Lower leg skin (tissue), 4 donors: ENCODE measurements around the gene XIRP2. TPM values are rescaled to one million over a fixed set of nuclear protein-coding genes. Genes with fewer than 3 reads are reported as not detected.

Experiments
- DNase-seq, 2 donors: peaks; one replicate each; pipeline ENCODE4 v3.0.0-alpha.2; 2019; ENCODE audit warnings: low spot score in 2 of 2
- H3K4me3 ChIP-seq: fragments of 200-600 bp; sonication (generic); 2 replicates; pipeline ENCODE4 v1.5.1; 2017; ENCODE audit warnings: mild to moderate bottlenecking, low read depth; ENCODE audit not compliant: poor library complexity, severe bottlenecking
- POLR2A ChIP-seq, 2 donors: fragments of 450-650 bp; IDR thresholded peaks; one replicate each; pipeline ENCODE4 v1.6.1; 2016 to 2017; ENCODE audit warnings: antibody characterized with exemption in 2 of 2, mild to moderate bottlenecking in 1 of 2, moderate library complexity in 1 of 2
- WGBS, 2 donors: methylation state at CpG; one replicate each; pipeline ENCODE4 v1.1.5; 2018; 5-methylcytosine and 5-hydroxymethylcytosine counted together
- intact Hi-C: fragments of 100-400 bp; cut with DNase I; formaldehyde crosslinking; loops from one replicate; pipeline ENCODE4 v1.15.0; 2023; ENCODE audit warnings: low total_unique reads
- total RNA-seq, 4 donors: library from RNA; depleted of rRNA; stranded (reverse); fragments of >200 nt; gene quantifications; one replicate each; pipeline ENCODE4 v1.1.0, GENCODE V29; 2016
- TF ChIP-seq, protein P1 (sequence below), 3 donors: fragments of 450-650 bp; IDR thresholded peaks; one replicate each; pipeline ENCODE4 v1.5.1; 2016; ENCODE audit warnings: antibody characterized with exemption in 3 of 3, mild to moderate bottlenecking in 3 of 3, moderate library complexity in 2 of 3

XIRP2 gene
- total RNA-seq, 4 donors from 2014 or later: 0.06 TPM; not detected in 3

- no peak for DNase-seq
- intact Hi-C loops: no loop called here
- TF ChIP-seq, protein P1, sequence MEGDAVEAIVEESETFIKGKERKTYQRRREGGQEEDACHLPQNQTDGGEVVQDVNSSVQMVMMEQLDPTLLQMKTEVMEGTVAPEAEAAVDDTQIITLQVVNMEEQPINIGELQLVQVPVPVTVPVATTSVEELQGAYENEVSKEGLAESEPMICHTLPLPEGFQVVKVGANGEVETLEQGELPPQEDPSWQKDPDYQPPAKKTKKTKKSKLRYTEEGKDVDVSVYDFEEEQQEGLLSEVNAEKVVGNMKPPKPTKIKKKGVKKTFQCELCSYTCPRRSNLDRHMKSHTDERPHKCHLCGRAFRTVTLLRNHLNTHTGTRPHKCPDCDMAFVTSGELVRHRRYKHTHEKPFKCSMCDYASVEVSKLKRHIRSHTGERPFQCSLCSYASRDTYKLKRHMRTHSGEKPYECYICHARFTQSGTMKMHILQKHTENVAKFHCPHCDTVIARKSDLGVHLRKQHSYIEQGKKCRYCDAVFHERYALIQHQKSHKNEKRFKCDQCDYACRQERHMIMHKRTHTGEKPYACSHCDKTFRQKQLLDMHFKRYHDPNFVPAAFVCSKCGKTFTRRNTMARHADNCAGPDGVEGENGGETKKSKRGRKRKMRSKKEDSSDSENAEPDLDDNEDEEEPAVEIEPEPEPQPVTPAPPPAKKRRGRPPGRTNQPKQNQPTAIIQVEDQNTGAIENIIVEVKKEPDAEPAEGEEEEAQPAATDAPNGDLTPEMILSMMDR (IDR thresholded peaks at IDR 0.05): no peak
- TF ChIP-seq POLR2A (IDR thresholded peaks at IDR 0.05): no peak
- H3K4me3 ChIP-seq: no peak overlapping the region
- 91 to 92% methylated on average over 1 of the region's 1 CpG for WGBS, 2 donors
Measured at GRCh38 chr2:166942377-166942776, 54.1 kb downstream of the XIRP2 start.

GRCh38 chr2:166944909-166945308, 56.6 kb downstream of the XIRP2 start:
- no peak for DNase-seq
- intact Hi-C loops: no loop called here
- TF ChIP-seq POLR2A (IDR thresholded peaks at IDR 0.05): no peak
- 94 to 97% methylated on average over 1 of the region's 1 CpG for WGBS, 2 donors
- no peak overlapping the region for H3K4me3 ChIP-seq

DNA sequence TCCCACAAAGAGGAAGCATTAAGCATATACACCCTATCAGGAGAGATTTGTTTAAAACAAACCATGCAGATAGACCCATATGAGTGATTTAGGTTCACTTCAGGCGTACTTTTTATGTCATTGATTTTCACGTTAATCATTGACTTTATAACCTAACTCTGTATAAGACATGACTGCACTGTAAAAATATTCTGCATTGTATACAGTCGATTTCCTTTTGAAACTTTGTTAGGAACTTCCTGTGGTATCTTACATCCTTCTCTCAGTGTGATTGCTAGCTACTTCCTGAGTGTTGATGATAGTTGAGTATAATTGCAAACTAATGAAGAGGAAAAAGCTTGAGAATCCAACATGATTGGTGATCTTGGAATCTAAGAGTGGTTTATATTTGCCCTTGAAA, 69.4 kb downstream of the XIRP2 start:
- DNase-seq: no peak
- WGBS, 2 donors: 56 to 68% methylated on average over 3 of the region's 3 CpGs
- H3K4me3 ChIP-seq: no peak overlapping the region
- intact Hi-C loops: no loop called here
- TF ChIP-seq, protein P1 (IDR thresholded peaks at IDR 0.05): no peak
- no peak for TF ChIP-seq POLR2A (IDR thresholded peaks at IDR 0.05)

GRCh38 chr2:166958986-166959481, 70.8 kb downstream of the XIRP2 start:
- no peak overlapping the region for H3K4me3 ChIP-seq
- TF ChIP-seq POLR2A (IDR thresholded peaks at IDR 0.05): no peak
- TF ChIP-seq, protein P1 (IDR thresholded peaks at IDR 0.05): no peak
- no peak for DNase-seq
- intact Hi-C loops: no loop called here
- 52 to 58% methylated on average over 4 of the region's 4 CpGs for WGBS, 2 donors

DNA sequence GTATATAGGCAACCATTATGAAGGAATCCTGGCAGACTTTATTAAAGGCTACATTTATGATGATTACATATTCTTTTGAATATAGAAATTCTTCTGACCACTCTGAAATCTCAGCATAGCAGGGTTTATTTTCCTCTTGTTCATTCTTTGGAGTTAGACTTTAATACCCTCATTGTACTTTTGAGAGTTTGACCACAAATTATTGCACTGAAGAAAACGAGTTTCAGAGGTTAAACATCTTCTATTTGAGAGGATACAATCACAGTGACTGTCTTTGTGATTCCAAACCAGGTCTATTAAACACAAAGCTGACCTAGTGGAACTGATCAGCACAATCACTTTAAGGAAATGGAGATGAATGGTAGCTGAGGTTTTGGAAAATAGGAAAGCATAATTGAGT, 71.3 kb downstream of the XIRP2 start:
- WGBS, 2 donors: 18 to 28% methylated on average over 1 of the region's 1 CpG
- DNase-seq: no peak
- intact Hi-C loops: no loop called here
- TF ChIP-seq POLR2A (IDR thresholded peaks at IDR 0.05): no peak
- TF ChIP-seq, protein P1 (IDR thresholded peaks at IDR 0.05): no peak
- H3K4me3 ChIP-seq: no peak overlapping the region

- intact Hi-C loops: no loop called here
- no peak overlapping the region for H3K4me3 ChIP-seq
- WGBS, 2 donors: 52 to 53% methylated on average over 2 of the region's 2 CpGs
- no peak for TF ChIP-seq POLR2A (IDR thresholded peaks at IDR 0.05)
- TF ChIP-seq, protein P1 (IDR thresholded peaks at IDR 0.05): no peak
- no peak for DNase-seq
Measured at GRCh38 chr2:166960702-166961270, 72.5 kb downstream of the XIRP2 start.
